RWPE1 (cell line): ENCODE results near the gene ALDH1A1.

Source experiments
- CTCF ChIA-PET: fragments of 350-600 bp; sonication (Branson Sonifier 250); formaldehyde crosslinking; extraction: SDS; loops from one replicate; lab custom pipeline; 2021; lab: Yijun Ruan, JAX
- POLR2A ChIA-PET: fragments of 400-600 bp; formaldehyde crosslinking; extraction: SDS; loops from one replicate; lab custom pipeline; 2020; ENCODE audit warnings: antibody characterized with exemption; ENCODE audit not compliant: low non-redundant PET; lab: Yijun Ruan, JAX
- DNase-seq: peaks from one replicate; pipeline ENCODE4 v3.0.0; 2012; ENCODE audit warnings: low spot score
- H3K27ac ChIP-seq: fragments of 450-650 bp; 2 replicates; pipeline ENCODE4 v1.5.1; 2017
- TF ChIP-seq, protein P1 (sequence below): fragments of 450-650 bp; conservative IDR thresholded peaks from 2 replicates; pipeline ENCODE4 v1.5.1; 2017; ENCODE audit warnings: low read depth, mild to moderate bottlenecking

Gene ALDH1A1

DNA sequence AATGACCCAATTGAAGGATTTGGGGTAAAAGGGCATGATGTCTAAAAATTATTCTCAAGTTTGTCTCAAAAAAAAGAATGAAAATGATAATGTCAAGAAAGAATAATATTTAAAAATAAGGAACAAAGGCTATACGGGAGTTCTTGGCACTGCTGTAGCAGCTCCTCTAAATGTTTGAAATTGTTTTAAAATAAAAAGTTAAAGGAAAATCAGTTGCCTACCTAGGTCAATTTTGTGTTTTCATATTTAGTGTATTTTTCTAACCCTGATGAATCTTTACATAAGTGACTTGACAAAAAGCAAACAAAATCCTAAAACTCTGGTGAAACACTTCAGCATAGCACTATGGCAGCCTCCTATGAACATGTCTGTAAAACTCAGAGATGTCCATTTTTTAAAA, 56.4 kb downstream of the ALDH1A1 start:
- CTCF ChIA-PET, result interaction anchor here (0.7 kb wide), 1 partner anchor 279 kb away, joined by 3 read pairs; no protein-coding TSS in a partner anchor
- TF ChIP-seq, protein P1, sequence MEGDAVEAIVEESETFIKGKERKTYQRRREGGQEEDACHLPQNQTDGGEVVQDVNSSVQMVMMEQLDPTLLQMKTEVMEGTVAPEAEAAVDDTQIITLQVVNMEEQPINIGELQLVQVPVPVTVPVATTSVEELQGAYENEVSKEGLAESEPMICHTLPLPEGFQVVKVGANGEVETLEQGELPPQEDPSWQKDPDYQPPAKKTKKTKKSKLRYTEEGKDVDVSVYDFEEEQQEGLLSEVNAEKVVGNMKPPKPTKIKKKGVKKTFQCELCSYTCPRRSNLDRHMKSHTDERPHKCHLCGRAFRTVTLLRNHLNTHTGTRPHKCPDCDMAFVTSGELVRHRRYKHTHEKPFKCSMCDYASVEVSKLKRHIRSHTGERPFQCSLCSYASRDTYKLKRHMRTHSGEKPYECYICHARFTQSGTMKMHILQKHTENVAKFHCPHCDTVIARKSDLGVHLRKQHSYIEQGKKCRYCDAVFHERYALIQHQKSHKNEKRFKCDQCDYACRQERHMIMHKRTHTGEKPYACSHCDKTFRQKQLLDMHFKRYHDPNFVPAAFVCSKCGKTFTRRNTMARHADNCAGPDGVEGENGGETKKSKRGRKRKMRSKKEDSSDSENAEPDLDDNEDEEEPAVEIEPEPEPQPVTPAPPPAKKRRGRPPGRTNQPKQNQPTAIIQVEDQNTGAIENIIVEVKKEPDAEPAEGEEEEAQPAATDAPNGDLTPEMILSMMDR, result no peak

DNA sequence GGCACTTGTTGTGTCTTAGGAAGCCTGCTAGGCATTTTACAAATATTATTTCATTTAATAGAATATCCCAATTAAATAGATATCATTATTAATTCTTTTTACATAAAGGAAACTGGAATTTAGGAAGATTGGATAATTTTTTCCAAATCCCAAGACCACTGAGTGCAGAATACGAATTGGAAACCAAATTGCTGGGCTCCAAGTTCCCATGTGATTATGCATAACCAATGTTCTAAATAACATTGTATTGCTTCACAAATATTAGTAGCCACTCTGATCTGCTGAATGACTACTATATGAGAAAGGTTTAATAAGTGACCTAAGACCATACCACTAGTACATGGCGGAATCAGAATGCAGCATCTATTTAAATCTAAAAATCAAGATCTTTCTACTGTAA, 57.7 kb downstream of the ALDH1A1 start:
- CTCF ChIA-PET, result no interaction called here
- POLR2A ChIA-PET, result no interaction called here

More for the DNA sequence above, 56.4 kb downstream of the ALDH1A1 start:
- no peak for DNase-seq
- POLR2A ChIA-PET, result no interaction called here
- H3K27ac ChIP-seq, result no peak overlapping the region

DNA sequence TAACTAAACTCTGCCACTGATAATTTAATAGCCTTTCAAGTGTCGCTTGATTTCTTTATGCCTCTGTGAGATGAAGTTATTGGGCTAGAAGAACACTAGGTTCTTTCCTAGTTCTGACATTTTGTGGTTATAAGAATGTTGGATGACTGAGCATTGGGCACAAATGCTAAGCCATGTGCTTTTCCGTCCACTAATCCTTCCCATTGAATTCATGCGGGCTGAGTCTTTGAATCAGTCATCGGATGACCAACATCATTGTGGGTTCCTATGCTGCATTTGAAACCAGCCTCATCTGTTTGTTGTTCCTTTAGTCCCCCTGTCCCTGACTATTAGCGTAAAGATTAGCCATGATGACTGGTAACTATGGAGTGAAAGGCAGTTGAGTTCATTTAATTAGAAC, 58.5 kb downstream of the ALDH1A1 start:
- DNase-seq, result no peak
- CTCF ChIA-PET, result no interaction called here
- POLR2A ChIA-PET, result no interaction called here
- no peak overlapping the region for H3K27ac ChIP-seq
- TF ChIP-seq, protein P1, result no peak

More for the DNA sequence above, 57.7 kb downstream of the ALDH1A1 start:
- no peak for DNase-seq
- TF ChIP-seq, protein P1, result no peak
- H3K27ac ChIP-seq, result no peak overlapping the region

DNA sequence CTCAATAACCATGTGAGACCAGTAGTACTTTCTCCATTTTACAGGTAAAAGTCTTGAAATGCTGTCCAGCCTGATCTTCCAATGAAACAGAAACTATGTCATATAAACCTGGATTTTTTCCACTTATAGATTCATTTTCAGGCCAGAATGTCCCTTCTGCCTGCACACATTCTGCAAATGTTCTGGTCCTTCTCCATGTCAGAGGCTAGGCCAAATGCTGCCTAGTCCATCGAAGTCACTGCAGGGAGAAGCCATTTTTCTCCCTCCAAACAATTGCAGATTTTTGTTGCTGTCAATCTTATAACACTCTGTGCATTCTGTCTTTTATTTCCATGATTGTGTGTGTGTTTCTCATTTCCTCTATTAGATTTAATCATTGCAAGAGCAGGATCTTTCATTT, 59.4 kb downstream of the ALDH1A1 start:
- H3K27ac ChIP-seq, result no peak overlapping the region
- ChIA-PET CTCF (no interaction called here), POLR2A (no interaction called here)
- TF ChIP-seq, protein P1, result no peak
- DNase-seq, result no peak

DNA sequence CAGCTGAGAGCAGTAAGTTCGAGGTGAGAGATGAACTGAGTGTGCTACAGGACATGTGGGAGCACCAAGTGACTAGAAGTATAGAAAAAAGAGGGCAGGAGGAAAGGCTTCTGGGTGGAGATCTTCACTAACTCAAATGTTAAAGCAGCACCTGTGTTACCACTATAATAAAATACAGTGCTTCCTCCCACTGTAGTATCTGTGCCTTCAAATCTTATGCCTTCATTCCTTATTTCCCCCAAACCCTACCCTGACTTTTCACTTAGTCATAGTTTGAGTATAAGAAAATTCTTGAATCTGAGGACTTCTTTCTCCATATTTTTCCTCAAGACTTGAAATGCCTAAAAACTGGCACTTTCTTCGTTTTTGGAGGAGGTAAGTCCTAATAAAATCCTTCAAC, 61.8 kb downstream of the ALDH1A1 start:
- TF ChIP-seq, protein P1, result no peak
- no peak overlapping the region for H3K27ac ChIP-seq
- CTCF ChIA-PET, result interaction anchor here (0.7 kb wide), 1 partner anchor 34 kb away, joined by 3 read pairs; no protein-coding TSS in a partner anchor
- POLR2A ChIA-PET, result no interaction called here
- DNase-seq, result no peak

DNA sequence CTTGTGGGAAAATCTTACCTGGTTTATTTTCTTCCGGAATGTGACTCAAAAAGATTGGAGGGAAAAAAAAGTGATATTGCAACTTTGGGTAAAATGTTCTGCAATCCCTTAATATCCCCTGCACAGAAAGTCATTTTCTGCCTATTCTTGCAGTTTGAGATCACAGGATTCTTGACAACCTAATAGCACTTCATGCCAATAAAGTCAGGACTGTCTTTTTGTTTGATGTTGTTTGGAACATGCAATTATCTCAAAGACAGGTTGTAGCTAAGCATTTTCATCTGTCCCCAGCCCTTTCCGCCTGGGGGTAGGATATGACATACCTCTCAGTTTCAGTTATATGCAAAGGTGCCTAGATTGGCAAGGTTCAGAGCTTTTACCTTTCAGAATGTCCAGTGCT, 63.9 kb downstream of the ALDH1A1 start:
- ChIA-PET POLR2A (no interaction called here), CTCF (interaction anchor here (1.4 kb wide), 1 partner anchor 134 kb away, joined by 4 read pairs; no protein-coding TSS in a partner anchor)
- no peak overlapping the region for H3K27ac ChIP-seq
- no peak for DNase-seq
- TF ChIP-seq, protein P1, result no peak
